SK-N-SH treated with all-trans-retinoic acid at 6 μM for 48 hours (cell line): ENCODE data around the gene PITPNC1.

Experiments used
- ATAC-seq: fragments of 200-7000 bp; cut with Tn5 transposase; 3 replicates; pipeline ENCODE4 v1.9.1; 2020; ENCODE audit warnings: mild to moderate bottlenecking, moderate library complexity
- ARNTL ChIP-seq: fragments of 450-650 bp; formaldehyde crosslinking; IDR thresholded peaks from 2 replicates; pipeline ENCODE4 v1.5.0; 2020; ENCODE audit warnings: low read depth, mild to moderate bottlenecking, moderate library complexity, borderline replicate concordance
- BACH2 ChIP-seq: fragments of 250-450 bp; sonication (Bioruptor Pico); IDR thresholded peaks from 2 replicates; pipeline ENCODE4 v1.9.0; 2021; ENCODE audit warnings: mild to moderate bottlenecking, borderline replicate concordance
- CREB5 ChIP-seq: fragments of 250-450 bp; sonication (Bioruptor Pico); IDR thresholded peaks from 2 replicates; pipeline ENCODE4 v1.5.1; 2020; ENCODE audit warnings: low read depth, mild to moderate bottlenecking, moderate library complexity
- CSRNP3 ChIP-seq: fragments of 250-450 bp; sonication (Bioruptor Pico); IDR thresholded peaks from 2 replicates; pipeline ENCODE4 v1.5.1; 2021; ENCODE audit warnings: mild to moderate bottlenecking, moderate library complexity
- ESRRG ChIP-seq: fragments of 250-450 bp; sonication (Bioruptor Pico); IDR thresholded peaks from 2 replicates; pipeline ENCODE4 v1.6.1; 2021; ENCODE audit warnings: mild to moderate bottlenecking
- GLIS3 ChIP-seq: fragments of 250-450 bp; sonication (Bioruptor Pico); IDR thresholded peaks from 2 replicates; pipeline ENCODE4 v1.5.0; 2020; ENCODE audit warnings: mild to moderate bottlenecking, moderate library complexity
- PATZ1 ChIP-seq: fragments of 250-450 bp; sonication (Bioruptor Pico); IDR thresholded peaks from 2 replicates; pipeline ENCODE4 v1.8.0; 2020; ENCODE audit warnings: mild to moderate bottlenecking, moderate library complexity, borderline replicate concordance
- POU6F1 ChIP-seq: fragments of 250-450 bp; sonication (Bioruptor Pico); IDR thresholded peaks from 2 replicates; pipeline ENCODE4 v1.8.0; 2021; ENCODE audit warnings: low read depth, mild to moderate bottlenecking, moderate library complexity, borderline replicate concordance
- PPARA ChIP-seq: fragments of 250-450 bp; sonication (Bioruptor Pico); IDR thresholded peaks from 2 replicates; pipeline ENCODE4 v1.5.0; 2020; ENCODE audit warnings: mild to moderate bottlenecking, borderline replicate concordance
- RARB ChIP-seq: fragments of 250-450 bp; sonication (Bioruptor Pico); IDR thresholded peaks from 2 replicates; pipeline ENCODE4 v1.8.0; 2021; ENCODE audit warnings: mild to moderate bottlenecking, moderate library complexity
- SNAI2 ChIP-seq: fragments of 250-450 bp; sonication (Bioruptor Pico); IDR thresholded peaks from 2 replicates; pipeline ENCODE4 v1.5.0; 2020; ENCODE audit warnings: mild to moderate bottlenecking, moderate library complexity
- TCF4 ChIP-seq: fragments of 250-450 bp; sonication (Bioruptor Pico); IDR thresholded peaks from 2 replicates; pipeline ENCODE4 v1.8.0; 2021; ENCODE audit warnings: mild to moderate bottlenecking, moderate library complexity, borderline replicate concordance
- TOX ChIP-seq: fragments of 250-450 bp; sonication (Bioruptor Pico); IDR thresholded peaks from 2 replicates; pipeline ENCODE4 v1.8.0; 2021; ENCODE audit warnings: mild to moderate bottlenecking, moderate library complexity, borderline replicate concordance
- TSHZ2 ChIP-seq: fragments of 250-450 bp; sonication (Bioruptor Pico); IDR thresholded peaks from 2 replicates; pipeline ENCODE4 v1.5.0; 2020; ENCODE audit warnings: mild to moderate bottlenecking, moderate library complexity
- ZC3H10 ChIP-seq: fragments of 250-450 bp; sonication (Bioruptor Pico); IDR thresholded peaks from 2 replicates; pipeline ENCODE4 v1.5.1; 2021; ENCODE audit warnings: mild to moderate bottlenecking, moderate library complexity
- ZFP3 ChIP-seq: fragments of 250-450 bp; sonication (Bioruptor Pico); IDR thresholded peaks from 2 replicates; pipeline ENCODE4 v1.5.0; 2020; ENCODE audit warnings: mild to moderate bottlenecking, moderate library complexity
- ZNF565 ChIP-seq: fragments of 450-650 bp; formaldehyde crosslinking; conservative IDR thresholded peaks from 2 replicates; pipeline ENCODE4 v1.5.0; 2020; ENCODE audit warnings: low read depth, mild to moderate bottlenecking, moderate library complexity
- ZNF70 ChIP-seq: fragments of 450-650 bp; formaldehyde crosslinking; IDR thresholded peaks from 2 replicates; pipeline ENCODE4 v1.5.0; 2020; ENCODE audit warnings: mild to moderate bottlenecking, moderate library complexity
- ZNF8 ChIP-seq: fragments of 450-650 bp; formaldehyde crosslinking; IDR thresholded peaks from 2 replicates; pipeline ENCODE4 v1.5.0; 2020; ENCODE audit warnings: mild to moderate bottlenecking, moderate library complexity

The PITPNC1 gene

GRCh38 chr17:67559381-67559966 is 182.4 kb downstream of the PITPNC1 start:
- no peak for ATAC-seq

GRCh38 chr17:67562005-67562404 is 184.9 kb downstream of the PITPNC1 start:
- ATAC-seq, result no peak
- no peak for TF ChIP-seq ARNTL (CRISPR knock-in tag)
- no peak for TF ChIP-seq RARB (CRISPR knock-in tag)
- no peak for TF ChIP-seq GLIS3 (CRISPR knock-in tag)
- TF ChIP-seq CREB5 (CRISPR knock-in tag), result no peak
- TF ChIP-seq ZC3H10 (CRISPR knock-in tag), result no peak
- TF ChIP-seq PPARA (CRISPR knock-in tag), result no peak
- TF ChIP-seq ZFP3 (CRISPR knock-in tag), result no peak
- no peak for TF ChIP-seq TSHZ2 (CRISPR knock-in tag)
- no peak for TF ChIP-seq SNAI2
- TF ChIP-seq POU6F1, result no peak
- TF ChIP-seq BACH2, result no peak
- TF ChIP-seq CSRNP3 (CRISPR knock-in tag), result no peak
- TF ChIP-seq PATZ1 (CRISPR knock-in tag), result no peak
- no peak for TF ChIP-seq TCF4 (CRISPR knock-in tag)
- no peak for TF ChIP-seq ZNF70
- TF ChIP-seq TOX (CRISPR knock-in tag), result no peak
- TF ChIP-seq ZNF8 (CRISPR knock-in tag), result no peak

More at GRCh38 chr17:67559381-67559966, 182.4 kb downstream of the PITPNC1 start:
- TF ChIP-seq TSHZ2 (CRISPR knock-in tag), result no peak
- TF ChIP-seq CREB5 (CRISPR knock-in tag), result no peak
- no peak for TF ChIP-seq ESRRG
- TF ChIP-seq ZNF565, result no peak
- TF ChIP-seq RARB (CRISPR knock-in tag), result no peak
- TF ChIP-seq ZNF70, result no peak
